Measurements from ENCODE around the gene WNT4. TPM values are rescaled to one million over a fixed set of nuclear protein-coding genes. Genes with fewer than 3 reads are reported as not detected.

Gene WNT4
- polyA plus RNA-seq, 2 of the 4 experiments (the other 2 are of a cell fraction): 0.23 to 0.62 TPM

- no peak overlapping the region for H3K27ac ChIP-seq
- POLR2A ChIA-PET: no interaction called here
- no peaks in the 10 kb centered on the region for H3K9me3 ChIP-seq
- ATAC-seq (no peak; a peak in 1 of 6 replicates), FAIRE-seq (no peak), DNase-seq (ENCODE audit: low read depth in 1 of 2, low spot score in 1 of 2) (no peak)
- no peak overlapping the region for H3K4me3 ChIP-seq
- CTCF ChIA-PET: interaction anchor here (1.0 to 2.5 kb wide), 4 partner anchors 10 to 295 kb away, joined by 3 to 7 read pairs (median 6); no protein-coding TSS in a partner anchor
- 84% methylated on average over 5 of the region's 15 CpGs for WGBS (ENCODE audit: missing lambda C conversion rate)
- TF ChIP-seq CBX2 (IDR thresholded peaks at IDR 0.05; ENCODE audit: borderline replicate concordance, low read depth) (no peak), NPAS2 (CRISPR knock-in tag; IDR thresholded peaks at IDR 0.05; ENCODE audit: borderline replicate concordance) (no peak)
- TF ChIP-seq, protein P1, sequence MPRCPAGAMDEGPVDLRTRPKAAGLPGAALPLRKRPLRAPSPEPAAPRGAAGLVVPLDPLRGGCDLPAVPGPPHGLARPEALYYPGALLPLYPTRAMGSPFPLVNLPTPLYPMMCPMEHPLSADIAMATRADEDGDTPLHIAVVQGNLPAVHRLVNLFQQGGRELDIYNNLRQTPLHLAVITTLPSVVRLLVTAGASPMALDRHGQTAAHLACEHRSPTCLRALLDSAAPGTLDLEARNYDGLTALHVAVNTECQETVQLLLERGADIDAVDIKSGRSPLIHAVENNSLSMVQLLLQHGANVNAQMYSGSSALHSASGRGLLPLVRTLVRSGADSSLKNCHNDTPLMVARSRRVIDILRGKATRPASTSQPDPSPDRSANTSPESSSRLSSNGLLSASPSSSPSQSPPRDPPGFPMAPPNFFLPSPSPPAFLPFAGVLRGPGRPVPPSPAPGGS (IDR thresholded peaks at IDR 0.05): no peak
- no peak overlapping the region for H3K4me2 ChIP-seq
- H3K4me1 ChIP-seq: no peaks in the 10 kb centered on the region
Measured at GRCh38 chr1:22121421-22121911, 21.4 kb downstream of the WNT4 start.

DNA sequence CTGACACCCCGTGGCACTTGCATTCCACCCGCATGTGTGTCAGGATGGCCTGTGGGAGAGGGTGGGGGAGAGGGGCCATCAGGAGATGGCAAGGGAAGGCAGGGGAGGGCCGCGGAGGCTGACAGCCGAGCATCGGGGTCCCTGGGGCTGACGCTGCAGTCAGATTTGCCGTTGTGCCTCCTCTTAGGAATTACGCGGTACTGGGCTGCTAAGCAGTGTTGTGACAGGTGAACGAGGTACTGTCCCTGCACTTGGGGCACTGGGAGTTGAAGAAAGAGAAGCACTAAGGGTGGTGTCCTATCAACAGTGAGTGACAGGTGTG is 22.5 kb downstream of the WNT4 start:
- Histone ChIP-seq H3K9me3 (no peaks in the 10 kb centered on the region), H3K4me1 (no peaks in the 10 kb centered on the region), H3K27ac (no peak overlapping the region), H3K4me3 (no peak overlapping the region), H3K4me2 (no peak overlapping the region)
- no peak for TF ChIP-seq KDM5A (IDR thresholded peaks at IDR 0.05)
- TF ChIP-seq USF2 (IDR thresholded peaks at IDR 0.05): no peak
- no peak for TF ChIP-seq SMC3 (IDR thresholded peaks at IDR 0.05)
- TF ChIP-seq, protein P2, sequence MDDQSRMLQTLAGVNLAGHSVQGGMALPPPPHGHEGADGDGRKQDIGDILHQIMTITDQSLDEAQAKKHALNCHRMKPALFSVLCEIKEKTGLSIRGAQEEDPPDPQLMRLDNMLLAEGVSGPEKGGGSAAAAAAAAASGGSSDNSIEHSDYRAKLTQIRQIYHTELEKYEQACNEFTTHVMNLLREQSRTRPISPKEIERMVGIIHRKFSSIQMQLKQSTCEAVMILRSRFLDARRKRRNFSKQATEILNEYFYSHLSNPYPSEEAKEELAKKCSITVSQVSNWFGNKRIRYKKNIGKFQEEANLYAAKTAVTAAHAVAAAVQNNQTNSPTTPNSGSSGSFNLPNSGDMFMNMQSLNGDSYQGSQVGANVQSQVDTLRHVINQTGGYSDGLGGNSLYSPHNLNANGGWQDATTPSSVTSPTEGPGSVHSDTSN (IDR thresholded peaks at IDR 0.05): no peak
- no peak for TF ChIP-seq MAX (IDR thresholded peaks at IDR 0.05)
- TF ChIP-seq HOXB13 (CRISPR knock-in tag; IDR thresholded peaks at IDR 0.05; ENCODE audit: low read depth): no peak
- TF ChIP-seq ZC3H11A (IDR thresholded peaks at IDR 0.05): no peak
- ChIA-PET POLR2A (no interaction called here), CTCF (no interaction called here)
- DNase-seq (ENCODE audit: low read depth in 1 of 2, low spot score in 1 of 2) (no peak), FAIRE-seq (no peak), ATAC-seq (no peak)
- 100% methylated on average over 4 of the region's 11 CpGs for WGBS (ENCODE audit: missing lambda C conversion rate)

GRCh38 chr1:22119626-22120468 is 23.1 kb downstream of the WNT4 start:
- Histone ChIP-seq H3K4me3 (no peak overlapping the region), H3K4me2 (no peak overlapping the region), H3K27ac (no peak overlapping the region), H3K9me3 (no peaks in the 10 kb centered on the region), H3K4me1 (no peaks in the 10 kb centered on the region)
- CTCF ChIA-PET: interaction anchor here (1.3 kb wide), 1 partner anchor 296 kb away, joined by 3 read pairs; no protein-coding TSS in a partner anchor
- ATAC-seq (no peak), FAIRE-seq (no peak), DNase-seq (ENCODE audit: low read depth in 1 of 2, low spot score in 1 of 2) (no peak)
- no peak for TF ChIP-seq HEYL (CRISPR knock-in tag; IDR thresholded peaks at IDR 0.05)
- no peak for TF ChIP-seq CBX8 (IDR thresholded peaks at IDR 0.05)
- no peak for TF ChIP-seq RAD21 (conservative IDR thresholded peaks at IDR 0.05 in 1 of 2, IDR thresholded peaks at IDR 0.05 in 1 of 2)
- TF ChIP-seq HOXB5 (CRISPR knock-in tag; IDR thresholded peaks at IDR 0.05): no peak
- no peak for TF ChIP-seq EHMT2 (IDR thresholded peaks at IDR 0.05; ENCODE audit: low read depth)
- no peak for TF ChIP-seq USF2 (IDR thresholded peaks at IDR 0.05)
- no peak for TF ChIP-seq CHD4 (IDR thresholded peaks at IDR 0.05; ENCODE audit: borderline replicate concordance)
- no peak for TF ChIP-seq HDAC2 (IDR thresholded peaks at IDR 0.05)
- no peak for TF ChIP-seq TP53 (CRISPR knock-in tag; IDR thresholded peaks at IDR 0.05)
- no peak for TF ChIP-seq HMGXB4 (CRISPR knock-in tag; IDR thresholded peaks at IDR 0.05; ENCODE audit: borderline replicate concordance)
- TF ChIP-seq ZNF302 (CRISPR knock-in tag; IDR thresholded peaks at IDR 0.05): no peak
- POLR2A ChIA-PET: no interaction called here
- 92% methylated on average over 9 of the region's 44 CpGs for WGBS (ENCODE audit: missing lambda C conversion rate)

Data from A549 (cell line).